Measurements from ENCODE around the gene KCMF1. TPM values are rescaled to one million over a fixed set of nuclear protein-coding genes. Genes with fewer than 3 reads are reported as not detected.

The KCMF1 gene
- total and polyA plus RNA-seq, 10 of the 15 experiments (the other 5 are each of a cell fraction or from before 2014, with no cell fraction given) = 8.4 to 124 (median 43.0) TPM

DNA sequence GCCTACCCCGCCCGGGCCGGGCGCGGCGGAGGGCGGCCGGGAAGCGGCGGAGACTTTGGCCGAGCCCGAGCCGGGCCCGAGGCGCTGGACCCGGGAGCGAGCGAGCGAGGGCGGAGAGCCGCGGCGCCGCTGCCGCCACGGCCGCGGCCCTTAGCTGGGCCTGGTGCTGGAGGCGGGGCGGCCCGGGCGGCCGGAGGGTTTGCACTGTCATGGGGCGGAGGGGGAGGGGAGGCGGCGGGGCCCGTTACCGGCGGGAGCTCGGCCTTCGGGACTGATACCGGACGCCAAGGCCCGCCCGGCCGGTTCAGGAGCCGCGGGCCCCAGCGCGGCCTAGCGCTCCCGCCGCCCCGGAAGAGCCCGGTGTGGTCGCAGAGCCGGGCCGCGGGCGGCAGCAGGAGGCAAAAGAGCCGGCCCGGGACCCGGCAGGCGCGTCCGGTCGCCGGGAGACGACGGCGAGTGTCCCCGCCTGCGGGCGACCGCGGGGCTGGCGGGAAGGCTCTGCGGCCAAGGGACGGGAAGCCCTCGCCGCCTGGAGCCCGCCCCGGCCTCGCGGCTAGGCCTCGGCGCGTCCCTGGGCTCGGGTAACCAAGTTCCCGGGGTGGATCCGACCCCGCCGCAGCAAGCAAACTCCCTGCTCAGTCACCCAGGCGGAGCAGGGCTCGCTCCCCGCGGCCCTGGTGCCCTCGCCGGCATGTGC lies 697 bp downstream of the KCMF1 start (continued):
- TF ChIP-seq CTCF (IDR thresholded peaks at IDR 0.05 in 2 of 3, conservative IDR thresholded peaks at IDR 0.05 in 1 of 3; ENCODE audit: control insufficient read depth in 2 of 3, extremely low read depth in 1 of 3, insufficient read depth in 1 of 3, low read depth in 3 of 3, low read length in 3 of 3) (no peak), ZNF24 (IDR thresholded peaks at IDR 0.05) (no peak), CUX1 (IDR thresholded peaks at IDR 0.05; ENCODE audit: insufficient replicate concordance, low read depth, low read length) (no peak), ZBTB40 (IDR thresholded peaks at IDR 0.05; ENCODE audit: borderline replicate concordance) (no peak), ZZZ3 (IDR thresholded peaks at IDR 0.05; ENCODE audit: control insufficient read depth, insufficient read length, low read depth) (no peak), GABPA (IDR thresholded peaks at IDR 0.05; ENCODE audit: low read depth) (no peak), HDAC6 (IDR thresholded peaks at IDR 0.05; ENCODE audit: unreplicated experiment) (no peak), NR2C1 (IDR thresholded peaks at IDR 0.05) (no peak), CEBPZ (IDR thresholded peaks at IDR 0.05; ENCODE audit: low read depth, low read length) (no peak)
- TF ChIP-seq, protein P1, sequence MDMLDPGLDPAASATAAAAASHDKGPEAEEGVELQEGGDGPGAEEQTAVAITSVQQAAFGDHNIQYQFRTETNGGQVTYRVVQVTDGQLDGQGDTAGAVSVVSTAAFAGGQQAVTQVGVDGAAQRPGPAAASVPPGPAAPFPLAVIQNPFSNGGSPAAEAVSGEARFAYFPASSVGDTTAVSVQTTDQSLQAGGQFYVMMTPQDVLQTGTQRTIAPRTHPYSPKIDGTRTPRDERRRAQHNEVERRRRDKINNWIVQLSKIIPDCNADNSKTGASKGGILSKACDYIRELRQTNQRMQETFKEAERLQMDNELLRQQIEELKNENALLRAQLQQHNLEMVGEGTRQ (IDR thresholded peaks at IDR 0.05; ENCODE audit: borderline replicate concordance, low read depth, low read length) = no peak
